Renal pelvis (tissue), 12 donors: ENCODE measurements around the gene CREM. TPM values are rescaled to one million over a fixed set of nuclear protein-coding genes. Genes with fewer than 3 reads are reported as not detected.
A peak's percentile ranks its signal among the peaks of the same experiment; 100 is the strongest.
"Not testable (repeated sequence)": the region's sequence is repeated elsewhere in the genome, so short reads cannot be mapped to it uniquely, and the experiment has no call there.

Source experiments
- DNase-seq: peaks from one replicate; pipeline ENCODE4 v3.0.0-alpha.2; 2013
- long read RNA-seq, 16 experiments: transcript quantifications; one replicate each; lab custom pipeline, GENCODE V29; 2026
- polyA plus RNA-seq, 3 donors: library from polyadenylated mRNA; unstranded; fragments of 120-200 nt; gene quantifications; one replicate each; pipeline ENCODE4 v1.2.1, GENCODE V29; 2013; ENCODE audit not compliant: insufficient read length in 3 of 3

The CREM gene
- 10 to 100 TPM; 43.7 to 50.6 (median 44.6) TPM for polyA plus RNA-seq
- long read RNA-seq, donor 1, transcript CREM-218 (3 exons, 1,416 nt): minor isoform, 5 of 48 reads
- long read RNA-seq, donor 1, transcript CREM-211 (4 exons, 1,207 nt): minor isoform, 13 of 48 reads
- long read RNA-seq, donor 1, transcript CREM-207 (3 exons, 1,895 nt): major isoform, 17 of 48 reads
- long read RNA-seq, donor 1, partial matches to known transcripts: 0 of 48 reads
- long read RNA-seq, donor 1, other reads (novel, unspliced or antisense): 0 of 48 reads
- long read RNA-seq, donor 2, transcript CREM-218 (3 exons, 1,416 nt): minor isoform, 5 of 26 reads
- long read RNA-seq, donor 2, transcript CREM-211 (4 exons, 1,207 nt): major isoform, 11 of 26 reads
- long read RNA-seq, donor 2, partial matches to known transcripts: 0 of 26 reads
- long read RNA-seq, donor 2, other reads (novel, unspliced or antisense): 0 of 26 reads
- long read RNA-seq, donor 3, transcript CREM-211 (4 exons, 1,207 nt): major isoform, 6 of 16 reads
- long read RNA-seq, donor 3, transcript CREM-218 (3 exons, 1,416 nt): minor isoform, 5 of 16 reads
- long read RNA-seq, donor 3, partial matches to known transcripts: 0 of 16 reads
- long read RNA-seq, donor 3, other reads (novel, unspliced or antisense): 0 of 16 reads
- long read RNA-seq, donor 4, transcript CREM-211 (4 exons, 1,207 nt): major isoform, 6 of 21 reads
- long read RNA-seq, donor 4, transcript CREM-218 (3 exons, 1,416 nt): minor isoform, 5 of 21 reads
- long read RNA-seq, donor 4, partial matches to known transcripts: 0 of 21 reads
- long read RNA-seq, donor 4, other reads (novel, unspliced or antisense): 0 of 21 reads
- long read RNA-seq, donor 5, transcript CREM-211 (4 exons, 1,207 nt): major isoform, 7 of 14 reads
- long read RNA-seq, donor 5, transcript CREM-218 (3 exons, 1,416 nt): minor isoform, 5 of 14 reads
- long read RNA-seq, donor 5, partial matches to known transcripts: 0 of 14 reads
- long read RNA-seq, donor 5, other reads (novel, unspliced or antisense): 0 of 14 reads
- long read RNA-seq, donor 6, transcript CREM-211 (4 exons, 1,207 nt): major isoform, 9 of 16 reads
- long read RNA-seq, donor 6, partial matches to known transcripts: 0 of 16 reads
- long read RNA-seq, donor 6, other reads (novel, unspliced or antisense): 0 of 16 reads
- long read RNA-seq, donor 7, transcript CREM-211 (4 exons, 1,207 nt): minor isoform, 6 of 33 reads
- long read RNA-seq, donor 7, transcript CREM-207 (3 exons, 1,895 nt): minor isoform, 6 of 33 reads
- long read RNA-seq, donor 7, transcript CREM-218 (3 exons, 1,416 nt): major isoform, 7 of 33 reads
- long read RNA-seq, donor 7, partial matches to known transcripts: 0 of 33 reads
- long read RNA-seq, donor 7, other reads (novel, unspliced or antisense): 0 of 33 reads
- long read RNA-seq, donor 8, partial matches to known transcripts: 0 of 5 reads
- long read RNA-seq, donor 8, other reads (novel, unspliced or antisense): 0 of 5 reads
- long read RNA-seq, donor 9, transcript CREM-211 (4 exons, 1,207 nt): major isoform, 9 of 26 reads
- long read RNA-seq, donor 9, transcript CREM-218 (3 exons, 1,416 nt): minor isoform, 6 of 26 reads
- long read RNA-seq, donor 9, partial matches to known transcripts: 0 of 26 reads
- long read RNA-seq, donor 9, other reads (novel, unspliced or antisense): 0 of 26 reads
- long read RNA-seq, donor 10, partial matches to known transcripts: 0 of 15 reads
- long read RNA-seq, donor 10, other reads (novel, unspliced or antisense): 0 of 15 reads
- long read RNA-seq, donor 11, transcript CREM-218 (3 exons, 1,416 nt): major isoform, 5 of 16 reads
- long read RNA-seq, donor 11, partial matches to known transcripts: 0 of 16 reads
- long read RNA-seq, donor 11, other reads (novel, unspliced or antisense): 0 of 16 reads
- long read RNA-seq, donor 12, partial matches to known transcripts: 0 of 15 reads
- long read RNA-seq, donor 12, other reads (novel, unspliced or antisense): 0 of 15 reads
- long read RNA-seq, donor 13, partial matches to known transcripts: 0 of 7 reads
- long read RNA-seq, donor 13, other reads (novel, unspliced or antisense): 0 of 7 reads
- long read RNA-seq, donor 14: 0 reads
- long read RNA-seq, donor 15, transcript CREM-207 (3 exons, 1,895 nt): major isoform, 7 of 39 reads
- long read RNA-seq, donor 15, transcript CREM-218 (3 exons, 1,416 nt): minor isoform, 5 of 39 reads
- long read RNA-seq, donor 15, transcript CREM-211 (4 exons, 1,207 nt): minor isoform, 6 of 39 reads
- long read RNA-seq, donor 15, partial matches to known transcripts: 5 of 39 reads
- long read RNA-seq, donor 15, other reads (novel, unspliced or antisense): 0 of 39 reads
- long read RNA-seq, donor 16, transcript CREM-218 (3 exons, 1,416 nt): major isoform, 10 of 22 reads
- long read RNA-seq, donor 16, transcript CREM-211 (4 exons, 1,207 nt): minor isoform, 6 of 22 reads
- long read RNA-seq, donor 16, partial matches to known transcripts: 0 of 22 reads
- long read RNA-seq, donor 16, other reads (novel, unspliced or antisense): 0 of 22 reads

DNA sequence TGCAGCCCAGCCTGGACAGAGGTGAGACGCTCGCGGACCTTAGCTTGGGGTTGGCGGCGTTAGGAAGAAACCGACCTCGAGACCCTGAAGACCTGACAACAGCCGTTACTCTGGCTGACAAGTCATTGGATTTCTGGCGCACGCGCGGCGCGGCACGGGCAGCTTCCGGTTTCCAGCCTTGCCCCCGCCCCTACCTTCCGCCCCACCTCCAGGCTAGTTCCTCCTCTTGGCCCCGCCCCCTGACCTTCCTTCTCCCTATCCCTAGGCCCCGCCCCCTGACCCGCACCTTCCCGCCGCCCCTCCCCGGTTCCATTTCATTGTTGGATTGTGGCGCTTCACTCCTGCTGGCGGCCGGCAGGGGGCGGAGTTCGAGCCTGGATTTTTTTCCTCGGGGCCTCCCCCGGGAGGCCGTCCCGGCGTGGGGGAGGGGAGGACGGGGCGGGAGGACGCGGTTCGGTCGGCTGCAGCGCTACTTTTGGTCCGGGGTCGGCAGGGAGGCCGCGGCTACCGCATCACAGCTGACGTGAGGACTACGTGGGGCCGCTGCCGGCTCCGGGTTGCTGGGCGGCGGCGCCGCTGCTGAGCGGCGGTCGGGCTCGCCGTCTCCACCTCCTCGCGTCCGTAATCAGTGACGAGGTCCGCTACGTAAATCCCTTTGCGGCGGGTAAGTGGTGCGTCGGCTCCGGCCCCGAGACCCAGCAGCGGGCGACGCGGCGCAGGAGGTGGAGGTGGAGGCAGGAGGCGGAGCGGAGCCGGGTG lies at the start of gene CREM:
Gene CREM, plus strand, starts transcription at position 317 of the 759 bp plus-strand sequence. CDS start 10,990 bp downstream, outside the sequence.
- DNase-seq: peak; percentile 97

DNA sequence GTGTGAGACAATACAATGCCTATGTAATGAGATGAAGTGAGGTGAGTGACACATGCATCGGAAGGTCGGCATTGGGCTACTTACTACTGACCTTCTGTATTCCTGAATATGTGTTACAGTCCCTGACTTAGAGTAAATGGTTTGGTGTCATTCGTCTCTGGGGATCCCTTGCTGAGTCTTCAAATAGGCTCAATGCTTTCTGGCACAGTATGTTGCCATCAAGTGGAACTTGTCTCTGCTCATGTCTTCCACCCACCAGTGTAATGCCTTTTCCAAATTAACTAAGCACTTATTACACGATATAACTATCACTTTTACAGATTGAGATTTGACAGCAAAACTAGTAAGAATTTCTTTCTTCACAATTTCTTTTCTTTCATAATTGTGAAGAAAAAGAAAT lies 47.4 kb upstream of the CREM start:
- no peak for DNase-seq

DNA sequence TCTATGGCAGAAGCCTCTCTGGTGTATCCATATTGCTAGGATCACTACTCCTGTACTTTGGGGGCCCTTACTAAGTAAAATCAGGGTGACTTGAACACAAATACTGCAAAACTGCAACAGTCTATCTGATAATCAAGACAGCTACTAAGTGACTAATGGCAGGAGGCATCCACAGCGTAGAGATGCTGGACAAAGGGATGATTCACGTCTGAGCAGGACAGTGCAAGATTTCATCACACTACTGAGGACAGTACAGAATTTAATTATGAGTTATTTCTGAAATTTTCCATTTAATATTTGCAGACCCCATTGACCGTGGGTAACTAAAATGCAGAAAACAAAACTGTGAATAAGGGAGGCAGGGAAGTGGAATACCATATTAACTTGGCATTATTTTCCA lies 46.9 kb upstream of the CREM start:
- no peak for DNase-seq

DNA sequence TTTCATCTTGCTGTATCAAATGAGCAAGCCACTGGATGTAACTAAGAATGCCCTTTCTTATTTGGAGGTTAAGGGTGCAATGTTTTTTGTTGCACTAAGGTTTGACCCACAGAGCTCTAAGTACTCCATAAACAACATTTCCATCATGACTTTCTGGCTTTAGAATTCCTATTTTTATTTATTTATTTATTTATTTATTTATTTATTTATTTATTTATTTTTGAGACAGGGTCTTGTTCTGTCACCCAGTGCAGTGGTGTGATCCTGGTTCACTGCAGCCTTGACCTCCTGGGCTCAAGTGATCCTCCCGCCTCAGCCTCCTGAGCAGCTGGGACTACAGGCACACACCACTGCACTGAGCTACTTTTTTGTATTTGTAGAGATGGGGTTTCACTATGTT lies 46.4 kb upstream of the CREM start:
- not testable (repeated sequence) for DNase-seq

DNA sequence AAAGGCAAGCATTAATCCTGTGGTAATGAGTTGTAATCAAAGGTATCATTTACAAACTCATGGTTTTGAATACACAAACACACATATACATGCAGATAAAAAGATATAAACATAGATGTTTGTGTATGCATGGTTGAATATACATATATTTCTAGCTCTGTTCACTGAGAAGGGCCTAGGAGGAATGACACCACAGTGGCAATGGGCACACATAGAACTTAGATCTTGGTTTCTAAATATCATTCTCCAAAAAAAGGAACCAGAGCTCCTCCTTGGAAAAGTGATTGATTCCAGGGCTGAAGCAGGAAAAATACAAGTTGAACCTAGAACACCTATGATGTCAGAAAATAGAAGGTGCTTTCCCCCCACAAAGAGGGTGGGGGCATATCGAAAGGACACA lies 43.4 kb upstream of the CREM start:
- no peak for DNase-seq

DNA sequence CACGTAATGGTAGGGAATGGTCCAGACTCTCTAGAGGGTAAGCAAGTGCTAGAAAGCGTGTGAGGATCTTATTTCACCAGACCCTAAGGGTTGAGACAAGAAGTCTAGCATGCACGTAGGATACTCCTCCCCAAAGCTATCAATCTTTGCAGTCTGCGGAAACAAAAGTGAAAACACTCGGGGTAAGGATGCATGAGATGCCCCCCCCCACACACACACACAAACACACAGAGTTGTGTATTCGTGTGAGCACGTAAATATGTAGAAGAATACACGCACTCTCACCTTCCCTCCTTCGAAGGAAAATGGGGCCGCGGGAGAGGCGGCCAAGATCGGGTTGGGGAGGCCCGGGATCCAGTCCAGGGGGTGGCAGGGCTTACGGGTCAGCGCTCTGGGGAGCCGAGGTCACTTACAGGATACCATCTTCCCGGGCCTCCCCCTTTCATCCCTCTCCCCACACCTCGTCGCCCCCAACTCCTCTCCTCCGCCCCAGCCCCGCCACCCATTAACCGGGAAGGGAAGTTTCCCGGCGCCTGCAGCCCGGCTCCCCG lies 37.0 kb upstream of the CREM start:
- DNase-seq: peak; percentile 57

DNA sequence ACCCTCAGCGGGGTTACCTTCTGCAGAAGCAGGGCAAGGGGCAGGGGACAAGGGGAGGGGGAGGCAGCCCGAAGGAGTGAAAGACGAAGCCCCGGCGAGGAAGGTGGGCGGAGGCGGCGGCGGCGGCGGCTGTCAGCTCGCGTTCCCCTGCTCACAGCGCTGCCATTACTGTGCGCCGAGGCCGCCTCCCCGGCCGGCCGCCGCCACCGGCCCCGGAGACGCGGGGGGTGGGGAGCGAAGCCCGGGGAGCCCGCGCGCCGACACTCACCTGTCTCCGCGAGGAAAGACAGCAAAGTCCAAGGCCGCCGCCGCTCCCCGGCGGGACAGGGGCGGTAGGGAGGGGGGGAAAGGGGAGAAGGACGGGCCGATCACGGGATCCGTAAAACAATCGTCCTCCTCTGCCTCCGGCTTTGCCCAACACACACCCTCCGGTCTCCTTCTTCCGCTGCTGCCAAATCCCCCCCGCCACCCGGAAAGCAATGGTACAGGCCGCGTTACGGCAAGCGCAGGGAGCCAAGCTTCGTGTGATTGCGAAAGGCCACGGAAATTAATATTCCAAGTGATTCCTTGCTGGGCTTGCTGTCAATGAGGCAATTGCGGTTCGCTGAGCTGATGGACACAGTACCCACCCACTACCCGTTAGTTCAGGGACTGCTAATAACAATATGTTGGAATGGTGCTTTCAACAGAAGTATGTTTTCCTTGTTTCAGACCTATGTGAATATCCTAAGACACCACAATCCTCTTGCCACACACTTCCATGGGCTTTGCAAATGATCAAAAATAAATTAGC lies 36.3 kb upstream of the CREM start, which contains the start of gene CUL2:
Gene CUL2, minus strand, starts transcription at position 180 of the 793 bp plus-strand sequence. CDS start 19,024 bp downstream, outside the sequence.
- peak; percentile 95 for DNase-seq

DNA sequence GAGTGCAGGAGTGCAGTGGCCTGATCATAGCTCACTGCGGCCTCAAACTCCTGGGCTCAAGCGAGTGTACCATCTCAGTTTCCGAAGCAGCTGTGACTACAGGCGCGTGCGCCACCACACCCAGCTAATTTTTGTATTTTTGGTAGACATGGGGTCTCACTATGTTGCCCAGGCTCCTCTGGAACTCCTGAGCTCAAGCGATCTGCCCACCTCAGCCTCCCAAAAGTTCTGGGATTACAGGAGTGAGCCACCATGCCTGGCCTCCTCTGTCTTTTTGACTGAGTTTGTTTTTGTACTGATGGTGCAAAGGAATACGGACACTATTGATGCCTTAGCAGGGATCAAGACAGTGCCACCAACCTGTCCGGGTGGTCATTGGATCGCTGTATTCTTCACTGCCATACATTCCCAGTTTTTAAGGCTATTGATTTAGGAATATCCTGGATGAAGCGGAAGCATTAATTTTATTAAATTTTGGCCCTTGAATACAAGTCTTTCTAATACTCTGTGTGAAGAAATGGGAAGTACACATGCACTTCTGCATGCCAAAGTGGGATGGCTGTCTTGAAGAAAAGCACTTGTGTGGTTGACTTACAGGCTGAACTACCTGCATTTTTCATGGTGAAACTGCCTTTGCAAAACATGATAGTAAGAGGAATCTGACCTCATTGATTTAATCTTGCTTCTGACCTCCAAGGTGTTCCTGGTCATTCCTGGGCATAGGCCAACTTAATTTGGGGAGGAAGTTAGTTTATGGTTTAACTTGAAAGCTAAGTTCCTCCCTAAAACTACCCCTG lies 34.5 kb upstream of the CREM start:
- no peak for DNase-seq

DNA sequence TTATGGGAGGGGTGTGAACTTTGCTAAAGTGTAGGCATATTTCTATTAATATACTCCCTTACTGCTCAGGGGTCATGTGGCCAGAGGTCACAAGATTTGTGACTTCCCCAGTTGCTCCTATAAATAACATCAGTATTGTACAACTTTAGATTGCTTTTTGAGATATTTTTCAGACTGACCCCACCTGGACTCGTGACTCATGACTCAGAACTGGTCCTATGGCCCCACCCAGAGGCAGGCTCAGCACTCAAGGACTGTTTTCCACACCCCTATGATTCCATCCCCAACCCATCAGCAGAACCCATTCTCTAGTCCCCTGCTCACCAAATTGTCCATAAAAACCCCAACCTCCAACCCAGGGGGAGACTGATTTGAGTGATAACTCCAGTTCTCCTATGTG lies 33.8 kb upstream of the CREM start:
- no peak for DNase-seq

DNA sequence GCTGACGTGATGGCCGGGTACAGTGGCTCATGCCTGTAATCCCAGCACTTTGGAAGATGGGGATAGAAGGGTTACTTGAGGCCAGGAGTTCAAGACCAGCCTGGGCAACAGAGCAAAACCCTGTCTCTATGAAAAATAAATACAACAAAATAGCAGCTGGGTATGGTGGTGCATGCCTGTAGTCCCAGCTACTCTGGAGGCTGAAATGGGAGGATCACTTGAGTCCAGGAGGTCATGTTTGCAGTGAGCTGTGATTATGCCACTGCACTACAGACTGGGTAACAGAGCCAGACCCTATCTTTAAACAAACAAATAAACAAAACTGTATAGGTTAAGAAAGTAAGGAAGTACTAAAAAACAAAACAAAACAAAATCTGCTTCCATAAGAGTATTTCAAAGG lies 30.3 kb upstream of the CREM start:
- no peak for DNase-seq

DNA sequence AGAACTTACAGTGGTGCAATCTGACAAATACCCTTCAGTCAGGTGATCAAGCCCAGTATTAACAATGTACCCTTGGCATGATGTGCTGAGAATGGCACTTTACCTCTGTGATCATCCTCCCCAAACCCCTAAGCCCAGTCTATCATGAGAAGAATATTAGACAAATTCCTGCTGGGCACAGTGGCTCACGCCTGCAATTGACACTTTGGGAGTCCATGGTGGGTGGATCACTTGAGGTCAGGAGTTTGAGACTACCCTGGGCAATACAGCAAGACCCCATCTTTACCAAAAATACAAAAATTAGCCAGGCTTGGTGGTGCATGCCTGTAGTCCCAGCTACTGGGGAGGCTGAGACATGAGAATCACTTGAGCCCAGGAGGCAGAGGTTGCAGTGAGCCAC lies 29.1 kb upstream of the CREM start:
- DNase-seq: no peak

DNA sequence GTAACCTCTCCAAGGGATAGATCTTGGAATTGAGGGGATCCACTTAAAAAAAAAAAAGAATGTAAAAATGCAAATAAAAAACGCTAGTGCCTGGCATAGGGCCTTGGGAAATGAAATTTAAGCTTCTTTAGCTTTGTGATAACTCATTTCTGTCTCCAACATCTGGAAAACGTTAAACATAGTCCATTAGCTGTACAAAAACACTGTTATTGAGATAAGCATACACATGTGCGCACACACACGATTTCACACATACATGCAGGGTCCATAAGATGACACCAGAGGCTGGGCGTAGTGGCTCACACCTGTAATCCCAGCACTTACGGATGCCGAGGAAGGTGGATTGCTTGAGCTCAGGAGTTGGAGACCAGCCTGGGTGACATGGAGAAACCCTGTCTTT lies 22.8 kb upstream of the CREM start:
- DNase-seq: no peak

DNA sequence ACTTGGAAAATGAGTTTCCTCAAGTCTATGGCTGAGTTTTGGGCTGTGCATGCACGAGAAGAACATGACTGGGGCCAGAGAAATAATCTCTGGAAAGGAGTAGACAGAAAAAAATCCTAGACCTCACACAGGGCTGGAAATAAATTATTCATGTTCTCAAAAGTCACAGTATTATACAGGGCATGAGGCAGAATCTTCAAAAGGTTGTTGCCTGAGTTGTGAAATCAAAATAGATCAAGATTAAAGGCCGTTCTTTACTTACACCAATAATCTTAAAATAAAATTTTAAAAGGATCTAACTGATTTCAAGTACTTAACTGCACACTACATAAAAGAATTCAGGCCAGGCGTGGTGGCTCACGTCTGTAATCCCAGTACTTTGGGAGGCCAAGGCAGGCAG lies 14.1 kb upstream of the CREM start:
- DNase-seq: no peak

DNA sequence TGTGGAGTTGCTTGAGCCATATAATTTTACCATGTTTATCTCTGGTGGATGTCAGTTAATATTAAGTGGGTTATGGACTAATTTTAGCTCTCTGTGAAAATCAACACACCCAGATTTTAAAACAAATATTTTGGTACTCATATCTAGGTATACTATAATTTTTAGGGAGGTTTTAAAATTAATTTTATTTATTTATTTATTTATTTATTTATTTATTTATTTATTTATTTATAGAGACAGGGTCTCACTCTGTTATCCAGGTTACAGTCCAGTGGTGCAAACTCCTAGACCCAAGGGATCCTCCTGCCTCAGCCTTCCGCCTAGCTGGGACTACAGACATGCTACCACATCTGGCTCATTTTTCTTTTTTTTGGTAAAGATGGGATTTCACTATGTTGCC lies 7.3 kb upstream of the CREM start:
- no peak for DNase-seq

DNA sequence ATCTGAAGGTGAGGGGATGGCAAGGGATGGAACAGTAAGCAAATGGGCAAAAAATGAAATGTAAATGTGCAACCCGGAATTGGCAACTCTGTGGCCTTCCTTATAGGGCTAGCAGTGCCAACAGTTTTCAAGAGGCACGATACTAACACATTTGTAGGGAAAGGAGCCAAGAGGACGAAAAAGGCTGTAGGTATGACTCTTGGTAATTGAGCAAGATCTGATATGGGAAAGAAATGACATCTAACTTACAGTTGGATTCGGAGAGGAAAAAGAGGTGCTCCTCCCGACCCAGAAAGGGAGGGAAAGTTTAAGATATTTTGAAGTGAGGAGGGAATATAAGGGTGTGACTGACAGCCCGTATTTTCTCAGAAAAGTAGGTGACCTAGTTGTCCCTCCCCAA lies 2.1 kb upstream of the CREM start:
- no peak for DNase-seq

DNA sequence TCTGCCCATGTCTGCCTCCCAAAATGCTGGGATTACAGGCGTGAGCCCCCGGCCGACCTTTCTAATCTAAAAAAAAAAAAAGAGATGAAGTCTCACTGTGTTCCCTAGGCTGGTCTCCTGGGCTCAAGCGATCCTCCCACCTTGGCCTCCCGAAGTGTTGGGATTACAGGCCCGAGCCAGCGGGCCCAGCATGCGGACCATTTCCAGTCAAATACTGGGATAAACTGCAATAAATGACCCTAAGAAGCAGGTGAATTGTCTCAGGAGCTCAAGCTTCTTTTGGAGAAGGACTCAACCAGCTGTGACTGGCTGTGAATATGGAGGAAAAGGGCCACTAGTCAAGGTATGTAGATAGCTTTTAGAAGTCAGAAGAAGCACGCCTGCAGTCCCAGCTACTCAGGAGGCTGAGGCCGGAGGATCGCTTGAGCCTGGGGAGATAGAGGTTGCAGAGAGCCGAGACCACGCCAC lies 550 bp upstream of the CREM start:
- DNase-seq: no peak
